Thoracic aorta (tissue), 2 donors: Measurements from ENCODE around the gene REC114. TPM values are rescaled to one million over a fixed set of nuclear protein-coding genes. Genes with fewer than 3 reads are reported as not detected.

Experiments
- ATAC-seq: fragments of 150-250 bp; one replicate; pipeline ENCODE4 v1.8.0; 2017; ENCODE audit warnings: low read depth; ENCODE audit not compliant: insufficient number of reproducible peaks, low FRiP score
- DNase-seq: peaks from one replicate; pipeline ENCODE4 v3.0.0-alpha.2; 2020; ENCODE audit warnings: low spot score
- H3K27ac ChIP-seq, 2 donors: fragments of 200-600 bp; sonication (generic); 1 replicate in 1 of 2; 2 replicates in 1 of 2; pipeline ENCODE4 v1.5.1; 2016; ENCODE audit warnings: mild to moderate bottlenecking in 2 of 2, moderate library complexity in 2 of 2
- H3K27me3 ChIP-seq: fragments of 200-600 bp; sonication (generic); replicated peaks from 2 replicates; pipeline ENCODE4 v1.6.0; 2016; ENCODE audit warnings: mild to moderate bottlenecking; ENCODE audit not compliant: insufficient read depth
- H3K36me3 ChIP-seq: fragments of 200-600 bp; sonication (generic); one replicate; pipeline ENCODE4 v1.5.1; 2016
- H3K4me1 ChIP-seq, 2 donors: fragments of 200-600 bp; sonication (generic); 1 replicate in 1 of 2; 2 replicates in 1 of 2; pipeline versions ENCODE4 v1.5.1 to v1.6.0; 2016; ENCODE audit warnings: low read depth in 2 of 2, mild to moderate bottlenecking in 1 of 2; ENCODE audit not compliant: control insufficient read depth in 1 of 2
- H3K4me3 ChIP-seq: fragments of 200-600 bp; sonication (generic); 2 replicates; pipeline ENCODE4 v1.5.1; 2016; ENCODE audit warnings: mild to moderate bottlenecking
- H3K9me3 ChIP-seq: fragments of 200-600 bp; sonication (generic); 2 replicates; pipeline ENCODE4 v1.5.1; 2016
- total RNA-seq, 2 donors: library from RNA; depleted of rRNA; stranded (reverse); fragments of >200 nt; gene quantifications; one replicate each; pipeline versions ENCODE4 v1.1.0 to v1.2.3, GENCODE V29; 2016
- TF ChIP-seq, protein P1 (sequence below): fragments of 200-600 bp; sonication (generic); IDR thresholded peaks from one replicate; pipeline ENCODE4 v1.5.1; 2019; ENCODE audit warnings: antibody characterized with exemption

The REC114 gene
- total RNA-seq, 2 donors from 2014 or later = not detected

DNA sequence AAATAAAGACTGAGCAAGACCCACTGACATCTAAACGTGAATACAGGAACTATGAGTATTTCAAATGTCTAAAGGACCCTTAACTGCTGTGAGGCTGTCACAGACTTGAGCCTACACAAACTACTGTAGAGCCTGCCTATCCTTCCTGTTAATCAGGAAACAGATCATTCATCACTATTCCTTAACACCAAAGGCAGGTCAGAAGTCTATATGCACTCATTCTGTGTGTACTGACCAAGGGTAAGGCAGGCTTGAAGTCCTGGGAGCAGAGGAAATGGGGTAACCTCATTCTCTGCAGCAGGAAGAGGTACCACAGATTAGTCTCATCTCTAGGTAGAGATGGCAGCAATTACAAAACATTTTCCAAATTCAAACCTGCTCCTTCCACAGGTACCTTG, 159.5 kb downstream of the REC114 start:
- Histone ChIP-seq H3K9me3 (no peaks in the 10 kb centered on the region), H3K27ac (peak overlapping the region; percentile 6 to 74), H3K4me3 (no peak overlapping the region), H3K4me1 (peaks cover 75 to 91% of the 10 kb centered on the region in 2 donors), H3K27me3 (no peaks in the 10 kb centered on the region), H3K36me3 (no peaks in the 10 kb centered on the region)
- TF ChIP-seq, protein P1, sequence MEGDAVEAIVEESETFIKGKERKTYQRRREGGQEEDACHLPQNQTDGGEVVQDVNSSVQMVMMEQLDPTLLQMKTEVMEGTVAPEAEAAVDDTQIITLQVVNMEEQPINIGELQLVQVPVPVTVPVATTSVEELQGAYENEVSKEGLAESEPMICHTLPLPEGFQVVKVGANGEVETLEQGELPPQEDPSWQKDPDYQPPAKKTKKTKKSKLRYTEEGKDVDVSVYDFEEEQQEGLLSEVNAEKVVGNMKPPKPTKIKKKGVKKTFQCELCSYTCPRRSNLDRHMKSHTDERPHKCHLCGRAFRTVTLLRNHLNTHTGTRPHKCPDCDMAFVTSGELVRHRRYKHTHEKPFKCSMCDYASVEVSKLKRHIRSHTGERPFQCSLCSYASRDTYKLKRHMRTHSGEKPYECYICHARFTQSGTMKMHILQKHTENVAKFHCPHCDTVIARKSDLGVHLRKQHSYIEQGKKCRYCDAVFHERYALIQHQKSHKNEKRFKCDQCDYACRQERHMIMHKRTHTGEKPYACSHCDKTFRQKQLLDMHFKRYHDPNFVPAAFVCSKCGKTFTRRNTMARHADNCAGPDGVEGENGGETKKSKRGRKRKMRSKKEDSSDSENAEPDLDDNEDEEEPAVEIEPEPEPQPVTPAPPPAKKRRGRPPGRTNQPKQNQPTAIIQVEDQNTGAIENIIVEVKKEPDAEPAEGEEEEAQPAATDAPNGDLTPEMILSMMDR = no peak
- DNase-seq (no peak), ATAC-seq (no peak)

DNA sequence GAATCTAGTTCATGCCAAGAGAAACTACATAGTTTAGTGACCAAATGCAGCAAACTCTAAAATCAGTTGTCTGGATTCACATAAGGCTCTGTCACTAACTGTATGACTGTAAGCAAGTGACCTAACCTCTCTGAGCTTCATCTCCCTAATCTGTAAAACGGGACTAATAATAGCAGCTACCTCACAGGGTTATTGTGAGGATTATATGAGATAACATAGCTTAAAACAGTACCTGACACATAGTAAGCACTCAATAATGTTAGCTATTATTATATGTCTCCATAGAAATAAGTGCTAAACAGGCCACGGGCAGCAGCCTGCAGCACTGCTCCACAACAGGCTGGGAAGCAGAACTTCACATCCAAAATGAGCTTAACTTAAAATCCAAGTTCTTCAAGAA, 160.0 kb downstream of the REC114 start:
- TF ChIP-seq, protein P1 = no peak
- Histone ChIP-seq H3K27me3 (no peaks in the 10 kb centered on the region), H3K4me1 (peaks cover 75 to 91% of the 10 kb centered on the region in 2 donors), H3K9me3 (no peaks in the 10 kb centered on the region), H3K36me3 (no peaks in the 10 kb centered on the region), H3K4me3 (no peak overlapping the region), H3K27ac (peak overlapping the region in 1 of 2 donors; percentile 74)
- no peak for ATAC-seq
- DNase-seq = no peak

DNA sequence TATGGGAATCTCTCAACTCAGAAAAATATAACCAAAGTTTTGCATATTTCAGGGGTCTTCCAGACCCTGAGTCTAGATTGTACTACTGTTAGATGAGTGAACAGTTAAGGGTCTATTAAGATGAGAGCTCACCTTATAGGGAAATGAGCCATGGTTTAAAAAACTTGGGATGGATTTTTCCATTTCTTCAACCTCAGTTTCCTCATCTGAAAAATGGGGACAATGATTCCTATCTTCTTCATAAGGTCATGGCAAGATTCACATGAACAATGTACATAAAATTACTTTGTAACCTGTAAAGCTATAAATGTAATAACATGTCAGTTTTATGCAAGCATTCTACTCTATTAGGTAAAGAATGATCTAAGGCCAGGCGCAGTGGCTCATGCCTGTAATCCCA, 161.5 kb downstream of the REC114 start:
- H3K27ac ChIP-seq = no peak overlapping the region
- H3K4me1 ChIP-seq = peaks cover 78 to 88% of the 10 kb centered on the region in 2 donors
- H3K36me3 ChIP-seq = no peaks in the 10 kb centered on the region
- no peak for DNase-seq
- H3K9me3 ChIP-seq = no peaks in the 10 kb centered on the region
- no peak overlapping the region for H3K4me3 ChIP-seq
- TF ChIP-seq, protein P1 = no peak
- no peaks in the 10 kb centered on the region for H3K27me3 ChIP-seq
- ATAC-seq = no peak

DNA sequence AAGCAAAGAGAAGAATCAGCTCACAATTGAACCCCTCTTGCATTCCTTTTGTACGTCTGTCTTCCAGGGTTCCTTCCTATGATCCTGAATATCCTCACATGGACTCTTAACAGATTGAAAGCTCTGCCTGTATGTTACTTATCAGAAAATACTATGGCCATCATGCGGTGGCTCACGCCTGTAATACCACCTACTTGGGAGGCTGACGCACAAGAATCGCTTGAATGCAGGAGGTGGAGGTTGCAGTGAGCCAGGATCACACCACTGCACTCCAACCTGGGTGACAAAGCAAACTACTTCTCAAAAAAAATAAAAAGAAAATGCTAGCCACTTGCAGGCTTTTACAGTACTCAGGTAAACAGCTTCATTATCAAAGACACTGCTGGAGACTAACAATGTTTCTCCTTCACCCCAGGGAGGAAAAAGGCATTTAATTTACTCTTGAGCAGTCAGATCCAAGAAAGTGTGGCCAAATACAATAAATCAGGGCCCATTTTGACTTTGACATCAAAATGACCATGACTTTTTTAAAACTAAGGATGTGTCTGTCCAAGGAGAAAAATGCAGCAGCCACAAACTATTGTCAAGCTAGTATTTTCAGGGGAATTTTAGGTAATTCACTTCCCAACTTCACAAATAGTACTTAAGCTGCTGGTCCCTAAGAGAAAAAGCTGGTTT, 162.9 kb downstream of the REC114 start:
- H3K36me3 ChIP-seq = no peaks in the 10 kb centered on the region
- DNase-seq (no peak), ATAC-seq (no peak)
- no peak overlapping the region for H3K4me3 ChIP-seq
- H3K9me3 ChIP-seq = no peaks in the 10 kb centered on the region
- peaks cover 74 to 84% of the 10 kb centered on the region in 2 donors for H3K4me1 ChIP-seq
- no peaks in the 10 kb centered on the region for H3K27me3 ChIP-seq
- peak overlapping the region in 1 of 2 donors; percentile 9 for H3K27ac ChIP-seq
- TF ChIP-seq, protein P1 = no peak

DNA sequence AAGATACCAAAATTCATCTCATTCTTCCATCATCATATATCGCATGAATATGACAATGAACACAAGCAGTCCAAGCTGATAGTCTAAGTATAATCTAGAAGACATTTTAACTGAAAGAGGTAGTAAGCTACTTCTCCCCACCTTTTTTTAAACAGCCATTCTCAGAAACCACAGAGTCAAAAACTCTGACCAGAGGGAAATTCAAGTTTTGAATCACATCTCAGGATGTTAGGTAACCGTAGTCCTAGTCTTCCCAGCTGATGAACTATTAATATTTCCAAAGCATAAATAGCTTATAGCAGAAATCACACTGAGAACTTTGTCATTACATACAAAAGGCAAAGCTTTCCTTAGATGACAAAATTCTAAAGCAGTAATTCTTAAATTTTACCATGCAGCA, 164.4 kb downstream of the REC114 start:
- H3K36me3 ChIP-seq = no peaks in the 10 kb centered on the region
- no peak overlapping the region for H3K4me3 ChIP-seq
- H3K9me3 ChIP-seq = no peaks in the 10 kb centered on the region
- H3K27me3 ChIP-seq = no peaks in the 10 kb centered on the region
- DNase-seq = no peak
- no peak for ATAC-seq
- no peak overlapping the region for H3K27ac ChIP-seq
- peaks cover 60 to 82% of the 10 kb centered on the region in 2 donors for H3K4me1 ChIP-seq
- TF ChIP-seq, protein P1 = no peak
